Measurements from ENCODE around the gene ABCA3.
"Not testable (repeated sequence)": the region's sequence is repeated elsewhere in the genome, so short reads cannot be mapped to it uniquely, and the experiment has no call there.

ABCA3 gene

GRCh38 chr16:2257726-2258125, 82.8 kb downstream of the ABCA3 start:
- no peak for DNase-seq (ENCODE audit: low read depth in 1 of 2, low spot score in 1 of 2)

GRCh38 chr16:2256531-2257140, 83.9 kb downstream of the ABCA3 start:
- DNase-seq (ENCODE audit: low read depth in 1 of 2, low spot score in 1 of 2) = no peak

GRCh38 chr16:2253293-2253692, 87.2 kb downstream of the ABCA3 start:
- DNase-seq (ENCODE audit: low read depth in 1 of 2, low spot score in 1 of 2) = no peak

GRCh38 chr16:2252806-2253148, 87.8 kb downstream of the ABCA3 start:
- no peak for DNase-seq (ENCODE audit: low read depth in 1 of 2, low spot score in 1 of 2)

GRCh38 chr16:2251296-2252111, 89.0 kb downstream of the ABCA3 start, which contains the start of gene ECI1:
Gene ECI1 (minus strand): TSS chr16:2251587. CDS start chr16:2251566, 21 bp downstream.
- peak; percentile 56 to 72 for DNase-seq (ENCODE audit: low read depth in 1 of 2, low spot score in 1 of 2)

GRCh38 chr16:2250652-2251295, 89.8 kb downstream of the ABCA3 start:
- peak in 1 of 2 donors; percentile 30 for DNase-seq (ENCODE audit: low read depth in 1 of 2, low spot score in 1 of 2)

GRCh38 chr16:2246301-2246885, 94.1 kb downstream of the ABCA3 start:
- no peak for DNase-seq (ENCODE audit: low read depth in 1 of 2, low spot score in 1 of 2)

GRCh38 chr16:2244926-2245795, 95.4 kb downstream of the ABCA3 start:
- DNase-seq (ENCODE audit: low read depth in 1 of 2, low spot score in 1 of 2) = no peak

GRCh38 chr16:2244301-2244700, 96.2 kb downstream of the ABCA3 start:
- no peak for DNase-seq (ENCODE audit: low read depth in 1 of 2, low spot score in 1 of 2)

- DNase-seq (ENCODE audit: low read depth in 1 of 2, low spot score in 1 of 2) = no peak
These were observed 96.7 kb downstream of the ABCA3 start for GRCh38 chr16:2243781-2244180.

GRCh38 chr16:2243031-2243528, 97.4 kb downstream of the ABCA3 start:
- no peak for DNase-seq (ENCODE audit: low read depth in 1 of 2, low spot score in 1 of 2)

- DNase-seq (ENCODE audit: low read depth in 1 of 2, low spot score in 1 of 2) = no peak
These were observed 97.9 kb downstream of the ABCA3 start for GRCh38 chr16:2242598-2242997.

GRCh38 chr16:2240331-2240730, 100.2 kb downstream of the ABCA3 start:
- DNase-seq (ENCODE audit: low read depth in 1 of 2, low spot score in 1 of 2) = not testable (repeated sequence)

- no peak for DNase-seq (ENCODE audit: low read depth in 1 of 2, low spot score in 1 of 2)
These were observed 101.5 kb downstream of the ABCA3 start for GRCh38 chr16:2238838-2239675.

- DNase-seq (ENCODE audit: low read depth in 1 of 2, low spot score in 1 of 2) = no peak
These were observed 102.2 kb downstream of the ABCA3 start for GRCh38 chr16:2238150-2238837.

GRCh38 chr16:2237493-2238149, 102.9 kb downstream of the ABCA3 start:
- DNase-seq (ENCODE audit: low read depth in 1 of 2, low spot score in 1 of 2) = no peak

GRCh38 chr16:2237102-2237482, 103.4 kb downstream of the ABCA3 start:
- no peak for DNase-seq (ENCODE audit: low read depth in 1 of 2, low spot score in 1 of 2)

GRCh38 chr16:2236337-2237101, 104.0 kb downstream of the ABCA3 start, which contains the start of gene DNASE1L2:
Gene DNASE1L2 (plus strand): TSS chr16:2236444. CDS start chr16:2236817, 373 bp downstream.
- DNase-seq (ENCODE audit: low read depth in 1 of 2, low spot score in 1 of 2) = no peak
